ENCODE results near the gene SAMD5. TPM values are rescaled to one million over a fixed set of nuclear protein-coding genes. Genes with fewer than 3 reads are reported as not detected.

SAMD5 gene
- total RNA-seq, 2 donors from 2014 or later = 1.1 to 1.4 TPM

GRCh38 chr6:147569788-147570187, 61.3 kb downstream of the SAMD5 start:
- no peak for TF ChIP-seq CTCF (IDR thresholded peaks at IDR 0.05)
- Histone ChIP-seq H3K36me3 (no peaks in the 10 kb centered on the region), H3K9me3 (no peaks in the 10 kb centered on the region), H3K4me3 (no peak overlapping the region), H3K27me3 (no peaks in the 10 kb centered on the region), H3K27ac (no peak overlapping the region), H3K4me1 (no peaks in the 10 kb centered on the region)
- no peak for DNase-seq (ENCODE audit: low spot score)

GRCh38 chr6:147570681-147571080, 62.2 kb downstream of the SAMD5 start:
- TF ChIP-seq CTCF (IDR thresholded peaks at IDR 0.05) = no peak
- no peak overlapping the region for H3K4me3 ChIP-seq
- no peaks in the 10 kb centered on the region for H3K9me3 ChIP-seq
- no peaks in the 10 kb centered on the region for H3K4me1 ChIP-seq
- H3K36me3 ChIP-seq = no peaks in the 10 kb centered on the region
- DNase-seq (ENCODE audit: low spot score) = no peak
- H3K27ac ChIP-seq = no peak overlapping the region
- no peaks in the 10 kb centered on the region for H3K27me3 ChIP-seq

GRCh38 chr6:147577488-147577887, 69.0 kb downstream of the SAMD5 start:
- H3K4me3 ChIP-seq = no peak overlapping the region
- TF ChIP-seq CTCF (IDR thresholded peaks at IDR 0.05) = no peak
- H3K4me1 ChIP-seq = no peaks in the 10 kb centered on the region
- no peaks in the 10 kb centered on the region for H3K9me3 ChIP-seq
- no peaks in the 10 kb centered on the region for H3K36me3 ChIP-seq
- H3K27me3 ChIP-seq = no peaks in the 10 kb centered on the region
- DNase-seq (ENCODE audit: low spot score) = no peak
- H3K27ac ChIP-seq = no peak overlapping the region

GRCh38 chr6:147578159-147578558, 69.7 kb downstream of the SAMD5 start:
- H3K36me3 ChIP-seq = no peaks in the 10 kb centered on the region
- no peak overlapping the region for H3K27ac ChIP-seq
- H3K27me3 ChIP-seq = no peaks in the 10 kb centered on the region
- no peak overlapping the region for H3K4me3 ChIP-seq
- no peak for DNase-seq (ENCODE audit: low spot score)
- no peaks in the 10 kb centered on the region for H3K9me3 ChIP-seq
- no peak for TF ChIP-seq CTCF (IDR thresholded peaks at IDR 0.05)
- H3K4me1 ChIP-seq = no peaks in the 10 kb centered on the region

GRCh38 chr6:147578883-147579282, 70.4 kb downstream of the SAMD5 start:
- Histone ChIP-seq H3K9me3 (no peaks in the 10 kb centered on the region), H3K4me3 (no peak overlapping the region), H3K27me3 (no peaks in the 10 kb centered on the region), H3K27ac (no peak overlapping the region), H3K36me3 (no peaks in the 10 kb centered on the region), H3K4me1 (no peaks in the 10 kb centered on the region)
- TF ChIP-seq CTCF (IDR thresholded peaks at IDR 0.05) = no peak
- DNase-seq (ENCODE audit: low spot score) = no peak

GRCh38 chr6:147579667-147580066, 71.2 kb downstream of the SAMD5 start:
- Histone ChIP-seq H3K27me3 (no peaks in the 10 kb centered on the region), H3K27ac (no peak overlapping the region), H3K9me3 (no peaks in the 10 kb centered on the region), H3K4me1 (no peaks in the 10 kb centered on the region), H3K36me3 (no peaks in the 10 kb centered on the region), H3K4me3 (no peak overlapping the region)
- DNase-seq (ENCODE audit: low spot score) = no peak
- no peak for TF ChIP-seq CTCF (IDR thresholded peaks at IDR 0.05)
